HCT116 (cell line): Measurements from ENCODE around the gene ADARB2. TPM values are rescaled to one million over a fixed set of nuclear protein-coding genes. Genes with fewer than 3 reads are reported as not detected.

Source experiments
- ATAC-seq: fragments of 200-7000 bp; cut with Tn5 transposase; 2 replicates; pipeline ENCODE4 v1.9.1; 2020; ENCODE audit warnings: mild to moderate bottlenecking, moderate library complexity
- BruUV-seq: library from RNA; stranded (reverse); fragments of 400-500 nt; replicated peaks from 2 replicates; lab custom pipeline; 2021; lab: Mats Ljungman, UMichigan
- CTCF ChIA-PET: fragments of 300-600 bp; sonication (Branson Sonifier 250); formaldehyde crosslinking; loops from one replicate; lab custom pipeline; 2021; ENCODE audit warnings: antibody characterized with exemption; lab: Charles Lee
- POLR2A ChIA-PET: fragments of 300-600, 350-600 bp; sonication (Branson Sonifier 250); formaldehyde crosslinking; loops from one replicate; lab custom pipeline; 2021; ENCODE audit warnings: antibody characterized with exemption; lab: Charles Lee
- RAD21 ChIA-PET, 2 experiments: fragments of 300-600 bp; sonication (Branson Sonifier 250); formaldehyde crosslinking; loops; one replicate each; lab custom pipeline; 2023; ENCODE audit warnings: low total read pairs in 2 of 2; ENCODE audit not compliant: uncharacterized antibody in 2 of 2, unreplicated experiment in 2 of 2, low non-redundant PET in 1 of 2; lab: Charles Lee
- DNase-seq: peaks from one replicate; pipeline ENCODE4 v3.0.0-alpha.2; 2010; ENCODE audit warnings: low read depth, low spot score
- H2AFZ ChIP-seq: fragments of 200-600 bp; shearing (Covaris generic), sonication (generic); 2 replicates; pipeline ENCODE4 v1.6.1; 2017; ENCODE audit warnings: low read depth, mixed run types, mixed read lengths, antibody characterized with exemption, low read length; ENCODE audit not compliant: poor library complexity, severe bottlenecking
- H3K27ac ChIP-seq: 2 replicates; pipeline ENCODE4 v1.5.1; 2012; ENCODE audit warnings: low read depth, low read length
- H3K27me3 ChIP-seq: fragments of 200-600 bp; sonication (generic); 2 replicates; pipeline ENCODE4 v1.6.1; 2016; ENCODE audit warnings: mixed run types, low read length, mixed read lengths; ENCODE audit not compliant: insufficient read depth
- H3K36me3 ChIP-seq, 2 experiments: fragments of 200-500 bp in 1 of 2; fragments of 200-600 bp in 1 of 2; sonication (Bioruptor generic) in 1 of 2; sonication (generic) in 1 of 2; 2 replicates each; pipeline versions ENCODE4 v1.5.1 to v1.6.1; 2014 to 2016; ENCODE audit warnings: low read length in 2 of 2, inconsistent platforms in 1 of 2, mixed read lengths in 1 of 2, mixed run types in 1 of 2; ENCODE audit not compliant: insufficient read depth in 2 of 2, control insufficient read depth in 1 of 2
- H3K4me1 ChIP-seq, 2 experiments: fragments of 200-600 bp in 1 of 2; sonication (generic) in 1 of 2; 2 replicates each; pipeline versions ENCODE4 v1.5.1 to v1.6.1; 2012 to 2017; ENCODE audit warnings: low read length in 2 of 2, inconsistent platforms in 1 of 2, mild to moderate bottlenecking in 1 of 2, mixed read lengths in 1 of 2, mixed run types in 1 of 2, moderate library complexity in 1 of 2; ENCODE audit not compliant: insufficient read depth in 2 of 2, control insufficient read depth in 1 of 2
- H3K4me2 ChIP-seq: fragments of 200-600 bp; sonication (generic); 2 replicates; pipeline ENCODE4 v1.6.1; 2017; ENCODE audit warnings: mixed run types, low read length, mixed read lengths
- H3K4me3 ChIP-seq, 2 experiments: fragments of 200-600 bp in 1 of 2; sonication (generic) in 1 of 2; replicated peaks in 1 of 2; 2 replicates each; pipeline ENCODE4 v1.5.1; 2011 to 2016; ENCODE audit warnings: low read length in 2 of 2, control low read depth in 1 of 2, low read depth in 1 of 2, mild to moderate bottlenecking in 1 of 2, mixed read lengths in 1 of 2, mixed run types in 1 of 2
- H3K79me2 ChIP-seq: fragments of 200-600 bp; sonication (generic); 2 replicates; pipeline ENCODE4 v1.6.1; 2017; ENCODE audit warnings: mild to moderate bottlenecking, mixed run types, low read length, moderate library complexity, mixed read lengths; ENCODE audit not compliant: insufficient read depth
- H3K9ac ChIP-seq: fragments of 200-600 bp; sonication (generic); 2 replicates; pipeline ENCODE4 v1.6.1; 2016; ENCODE audit warnings: low read length, mixed read lengths
- H3K9me2 ChIP-seq: fragments of 200-600 bp; sonication (generic), shearing (Covaris generic); 2 replicates; pipeline ENCODE4 v1.6.1; 2017; ENCODE audit warnings: mixed run types, mild to moderate bottlenecking, moderate library complexity; ENCODE audit not compliant: insufficient read depth
- H3K9me3 ChIP-seq, 2 experiments: fragments of 200-500 bp in 1 of 2; fragments of 200-600 bp in 1 of 2; sonication (Bioruptor generic) in 1 of 2; sonication (generic) in 1 of 2; 2 replicates each; pipeline ENCODE4 v1.6.1; 2014 to 2017; ENCODE audit warnings: low read length in 2 of 2, mixed read lengths in 2 of 2, inconsistent platforms in 1 of 2, low read depth in 1 of 2, mild to moderate bottlenecking in 1 of 2, mixed run types in 1 of 2, moderate library complexity in 1 of 2; ENCODE audit not compliant: control insufficient read depth in 1 of 2, insufficient read depth in 1 of 2
- H4K20me1 ChIP-seq: fragments of 200-600 bp; sonication (generic), shearing (Covaris generic); 2 replicates; pipeline ENCODE4 v1.6.1; 2017; ENCODE audit warnings: mixed run types, mild to moderate bottlenecking, moderate library complexity; ENCODE audit not compliant: insufficient read depth
- ATF3 ChIP-seq: IDR thresholded peaks from 2 replicates; pipeline ENCODE4 v1.6.1; 2012
- CBX3 ChIP-seq: IDR thresholded peaks from 2 replicates; pipeline ENCODE4 v1.6.1; 2012; ENCODE audit warnings: low read depth
- CTCF ChIP-seq, 3 experiments: fragments of 200-600 bp in 1 of 3; sonication (generic) in 1 of 3; IDR thresholded peaks in 2 of 3; conservative IDR thresholded peaks in 1 of 3; 2 replicates each; pipeline ENCODE4 v1.5.1; 2012 to 2017; ENCODE audit warnings: low read depth in 2 of 3, low read length in 2 of 3, antibody characterized with exemption in 1 of 3, borderline replicate concordance in 1 of 3, control low read depth in 1 of 3, mild to moderate bottlenecking in 1 of 3, mixed read lengths in 1 of 3, mixed run types in 1 of 3, moderate library complexity in 1 of 3; ENCODE audit not compliant: insufficient read depth in 1 of 3
- EGR1 ChIP-seq: IDR thresholded peaks from 2 replicates; pipeline ENCODE4 v1.6.1; 2012; ENCODE audit warnings: low read depth
- ELF1 ChIP-seq: IDR thresholded peaks from 2 replicates; pipeline ENCODE4 v1.6.1; 2012; ENCODE audit warnings: low read depth, borderline replicate concordance
- FOSL1 ChIP-seq: IDR thresholded peaks from 2 replicates; pipeline ENCODE4 v1.6.1; 2012; ENCODE audit warnings: low read depth
- JUND ChIP-seq: IDR thresholded peaks from 2 replicates; pipeline ENCODE4 v1.6.1; 2012
- POLR2A ChIP-seq: IDR thresholded peaks from 2 replicates; pipeline ENCODE4 v1.7.0; 2011; ENCODE audit warnings: borderline replicate concordance; ENCODE audit not compliant: insufficient read depth, insufficient read length; ENCODE audit errors: extremely low read depth
- POLR2AphosphoS5 ChIP-seq: IDR thresholded peaks from 2 replicates; pipeline ENCODE4 v1.6.1; 2011; ENCODE audit warnings: mild to moderate bottlenecking, low read depth, low read length, moderate library complexity
- RAD21 ChIP-seq: IDR thresholded peaks from 2 replicates; pipeline ENCODE4 v1.6.1; 2012; ENCODE audit warnings: low read depth, mild to moderate bottlenecking
- SIN3A ChIP-seq: IDR thresholded peaks from 2 replicates; pipeline ENCODE4 v1.6.1; 2012; ENCODE audit warnings: low read depth
- SP1 ChIP-seq: IDR thresholded peaks from 2 replicates; pipeline ENCODE4 v1.6.1; 2012; ENCODE audit warnings: low read depth
- TCF7L2 ChIP-seq: IDR thresholded peaks from 2 replicates; pipeline ENCODE4 v1.7.0; 2011; ENCODE audit warnings: borderline replicate concordance, inconsistent platforms; ENCODE audit not compliant: insufficient read depth, insufficient read length; ENCODE audit errors: extremely low read depth
- ZFX ChIP-seq: fragments of 450-650 bp; IDR thresholded peaks from 2 replicates; pipeline ENCODE4 v1.6.1; 2017
- ZNF274 ChIP-seq: fragments of 200-500 bp; sonication (Bioruptor generic); IDR thresholded peaks from 2 replicates; pipeline ENCODE4 v1.6.1; 2014; ENCODE audit warnings: mild to moderate bottlenecking, low read depth, low read length, inconsistent platforms
- intact Hi-C: fragments of 100-400 bp; cut with micrococcal nuclease; formaldehyde crosslinking; loops from 2 replicates; pipeline ENCODE4 v1.10.0; 2022
- total RNA-seq: library from RNA; stranded (reverse); gene quantifications from one replicate; pipeline ENCODE4 v1.2.1, GENCODE V29; 2021; ENCODE audit not compliant: unreplicated experiment
- TF ChIP-seq, protein P1 (sequence below): IDR thresholded peaks from 2 replicates; pipeline ENCODE4 v1.6.1; 2012

The ADARB2 gene
- total RNA-seq, 1 experiment from 2014 or later, result not detected

GRCh38 chr10:1475771-1476454 lies 261.4 kb downstream of the ADARB2 start:
- CTCF ChIA-PET, result no interaction called here
- Histone ChIP-seq H2AFZ (no peak overlapping the region), H3K9ac (no peak overlapping the region), H3K9me3 (no peaks in the 10 kb centered on the region), H4K20me1 (no peaks in the 10 kb centered on the region), H3K9me2 (no peaks in the 10 kb centered on the region), H3K4me3 (no peak overlapping the region), H3K27ac (no peak overlapping the region), H3K4me2 (no peak overlapping the region), H3K4me1 (no peaks in the 10 kb centered on the region), H3K79me2 (no peaks in the 10 kb centered on the region), H3K36me3 (no peaks in the 10 kb centered on the region), H3K27me3 (no peaks in the 10 kb centered on the region)
- DNase-seq (no peak), ATAC-seq (no peak)
- intact Hi-C loops, result no loop called here
- no peak for TF ChIP-seq FOSL1
- no peak for TF ChIP-seq ATF3
- no peak for TF ChIP-seq RAD21
- no peak for TF ChIP-seq POLR2AphosphoS5
- no peak for TF ChIP-seq CTCF (IDR thresholded peaks at IDR 0.05 in 2 of 3, conservative IDR thresholded peaks at IDR 0.05 in 1 of 3; ENCODE audit: borderline replicate concordance in 1 of 3, insufficient read depth in 1 of 3, low read depth in 2 of 3, low read length in 2 of 3)
- no peak for TF ChIP-seq SIN3A
- TF ChIP-seq ZFX, result no peak
- no peak for TF ChIP-seq ELF1
- TF ChIP-seq CBX3, result no peak
- TF ChIP-seq TCF7L2, result no peak
- no peak for TF ChIP-seq ZNF274
- TF ChIP-seq SP1, result no peak
- TF ChIP-seq, protein P1, sequence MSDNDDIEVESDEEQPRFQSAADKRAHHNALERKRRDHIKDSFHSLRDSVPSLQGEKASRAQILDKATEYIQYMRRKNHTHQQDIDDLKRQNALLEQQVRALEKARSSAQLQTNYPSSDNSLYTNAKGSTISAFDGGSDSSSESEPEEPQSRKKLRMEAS, result no peak
- no peak for TF ChIP-seq EGR1
- no peak for TF ChIP-seq POLR2A
- TF ChIP-seq JUND, result no peak
- no TSS peak for BruUV-seq
- POLR2A ChIA-PET, result no interaction called here
- RAD21 ChIA-PET, result no interaction called here
